Activated CD4-positive, alpha-beta T cell treated with anti-CD3 and anti-CD28 coated beads, Interleukin-2, amount 50 U/mL, for 48 hours (primary cell): Measurements from ENCODE around the gene SMOC2.
"Not testable (repeated sequence)": the region's sequence is repeated elsewhere in the genome, so short reads cannot be mapped to it uniquely, and the experiment has no call there.

Source experiments
- DNase-seq, 2 experiments: peaks; one replicate each; pipeline ENCODE4 v3.0.0-alpha.2; 2020

Gene SMOC2

DNA sequence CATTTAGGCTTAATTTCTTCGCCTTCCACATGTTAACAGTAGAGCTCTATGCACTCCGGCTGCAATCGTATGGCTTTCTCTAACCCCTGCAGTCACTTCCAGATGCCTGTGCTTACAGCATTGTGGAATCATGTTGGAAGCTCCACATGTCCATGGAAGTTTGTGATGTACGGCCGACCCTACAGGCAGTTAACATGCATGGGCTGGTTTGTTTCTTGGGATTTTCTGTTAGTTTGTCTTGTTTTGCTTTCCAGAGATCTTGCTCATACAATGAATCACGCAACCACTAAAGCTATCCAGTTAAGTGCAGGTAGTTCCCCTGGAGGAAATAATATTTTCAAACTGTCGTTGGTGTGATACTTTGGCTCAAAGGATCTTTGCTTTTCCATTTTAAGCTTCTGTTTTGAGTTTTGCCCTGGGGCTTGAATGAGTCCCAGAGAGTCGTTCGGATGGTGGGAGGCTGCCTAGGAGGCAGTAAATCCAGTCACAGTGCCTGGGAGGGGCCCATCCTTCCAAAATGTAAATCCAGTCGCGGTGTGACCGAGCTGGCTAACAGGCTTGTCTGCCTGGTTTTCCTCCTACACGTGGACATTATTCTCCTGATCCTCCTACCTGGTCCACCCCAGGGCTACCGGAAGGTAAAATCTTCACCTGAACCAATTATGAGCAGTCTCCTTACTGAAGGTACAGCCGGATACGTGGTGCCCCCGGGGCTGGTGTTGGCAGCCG lies 225.9 kb downstream of the SMOC2 start:
- no peak for DNase-seq

GRCh38 chr6:168667428-168667805 lies 226.4 kb downstream of the SMOC2 start:
- DNase-seq: no peak

DNA sequence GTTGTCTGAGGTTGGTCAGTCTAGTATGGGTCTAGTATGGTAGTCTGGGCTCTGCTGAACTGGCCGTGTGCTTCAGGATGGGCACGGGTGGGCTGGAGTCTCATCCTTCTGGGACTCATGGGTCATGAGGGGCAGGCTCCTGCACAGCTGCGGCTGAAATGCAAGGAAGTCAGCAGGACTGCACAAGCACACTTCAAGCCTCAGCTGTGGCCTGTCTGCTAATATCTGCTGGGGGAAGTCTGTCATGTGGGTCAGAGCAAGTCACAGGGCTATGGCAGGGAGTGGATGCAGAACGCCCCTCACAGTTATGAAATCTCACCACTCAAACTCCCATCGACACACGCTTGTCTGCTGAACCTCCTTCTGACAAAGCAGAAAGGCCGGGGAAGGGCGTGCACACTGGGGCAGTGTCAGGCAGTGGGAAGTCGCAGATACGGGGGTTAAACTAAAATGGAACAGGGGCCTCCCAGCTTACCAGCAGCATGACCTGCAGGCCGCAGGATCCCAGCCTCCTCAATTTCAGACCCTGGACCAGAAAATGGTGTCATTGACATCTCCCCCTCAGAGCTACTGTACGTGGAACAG lies 229.5 kb downstream of the SMOC2 start:
- DNase-seq: no peak

DNA sequence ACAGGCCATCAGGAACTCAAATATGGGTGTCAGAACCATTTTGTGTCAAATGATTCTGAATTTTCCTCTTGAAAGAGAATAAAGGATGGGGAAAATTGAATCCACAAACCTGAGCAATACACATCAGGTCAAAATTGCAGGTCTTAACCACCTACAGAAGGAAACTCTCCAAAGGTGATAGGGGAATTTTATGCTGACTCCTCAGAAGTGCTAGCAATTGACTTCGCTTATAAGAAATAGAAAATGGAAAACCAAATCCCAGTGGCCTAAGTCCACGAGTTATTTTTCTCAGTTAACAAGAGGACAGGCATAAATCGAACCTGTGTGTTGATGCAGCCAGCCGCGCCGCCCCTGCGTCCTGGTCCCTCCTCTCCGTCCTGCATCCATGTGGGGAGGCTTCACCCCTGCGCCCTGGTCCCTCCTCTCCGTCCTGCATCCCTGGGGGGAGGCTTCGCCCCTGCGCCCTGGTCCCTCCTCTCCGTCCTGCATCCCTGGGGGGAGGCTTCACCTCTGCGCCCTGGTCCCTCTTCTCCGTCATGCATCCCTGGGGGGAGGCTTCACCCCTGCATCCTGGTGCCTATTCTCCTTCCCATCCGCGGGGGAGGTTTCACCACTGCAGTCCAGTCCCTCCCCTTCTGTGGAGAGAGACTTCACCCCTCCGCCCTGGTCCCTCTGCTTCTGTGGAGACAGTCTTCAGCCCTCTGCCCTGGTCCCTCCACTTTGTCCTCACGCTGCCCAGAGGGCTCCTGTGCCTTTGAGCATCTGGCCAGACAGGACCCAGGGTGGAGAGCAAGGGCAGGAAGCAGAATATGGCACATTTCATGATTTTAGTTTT lies 230.3 kb downstream of the SMOC2 start:
- no peak for DNase-seq

- no peak for DNase-seq
Measured at GRCh38 chr6:168671863-168672546, 231.0 kb downstream of the SMOC2 start.

DNA sequence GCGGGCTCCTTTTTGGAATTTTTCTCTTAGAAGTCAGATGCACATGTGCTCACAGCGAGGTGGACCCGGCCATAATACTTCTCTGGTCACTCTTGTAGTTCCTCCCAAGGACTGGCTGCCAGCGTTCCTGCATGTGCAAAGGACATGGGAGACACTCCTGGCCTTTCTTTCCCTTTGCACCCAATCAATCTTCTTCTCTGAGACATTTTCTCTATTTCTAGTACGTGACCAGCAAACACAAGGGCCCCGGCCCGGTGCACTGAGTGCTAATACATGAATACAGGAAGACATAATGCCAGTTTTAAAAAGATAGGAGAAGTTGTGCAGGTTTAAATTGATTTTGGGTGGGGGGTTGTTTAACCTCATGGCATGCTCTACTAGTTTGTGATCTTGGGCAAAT lies 233.6 kb downstream of the SMOC2 start:
- no peak for DNase-seq

GRCh38 chr6:168675375-168675774 lies 234.4 kb downstream of the SMOC2 start:
- DNase-seq: no peak

DNA sequence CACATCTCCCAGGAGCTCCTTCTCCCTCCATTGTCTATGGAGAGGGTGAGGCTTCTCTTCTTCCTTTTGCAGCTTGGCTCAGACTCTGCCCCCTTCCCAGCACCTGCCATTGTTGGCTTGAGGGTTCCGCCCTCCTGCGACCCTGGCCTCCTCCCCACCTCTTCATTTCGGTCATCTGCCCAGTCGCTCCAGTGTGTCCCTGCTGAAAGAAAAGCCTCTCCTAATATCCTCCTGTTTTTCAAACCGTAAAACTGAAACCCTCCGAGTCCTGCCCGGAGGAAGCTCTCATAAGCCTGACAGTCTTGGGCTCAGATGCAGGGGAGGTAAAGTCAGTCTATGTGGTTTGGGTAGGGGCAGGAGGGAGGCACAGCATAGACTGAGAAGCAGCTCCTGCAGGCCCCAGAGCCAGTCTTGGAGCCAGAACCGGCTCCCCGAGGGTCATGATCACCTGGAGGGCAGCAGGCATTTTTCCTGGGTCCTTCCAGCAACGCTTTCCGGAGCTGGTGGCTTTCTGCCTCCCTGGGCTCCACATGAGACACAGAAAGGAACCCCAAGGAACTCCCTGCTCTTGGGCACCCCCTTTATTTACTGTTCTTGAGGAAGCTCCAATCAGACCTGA lies 235.1 kb downstream of the SMOC2 start:
- DNase-seq: no peak

DNA sequence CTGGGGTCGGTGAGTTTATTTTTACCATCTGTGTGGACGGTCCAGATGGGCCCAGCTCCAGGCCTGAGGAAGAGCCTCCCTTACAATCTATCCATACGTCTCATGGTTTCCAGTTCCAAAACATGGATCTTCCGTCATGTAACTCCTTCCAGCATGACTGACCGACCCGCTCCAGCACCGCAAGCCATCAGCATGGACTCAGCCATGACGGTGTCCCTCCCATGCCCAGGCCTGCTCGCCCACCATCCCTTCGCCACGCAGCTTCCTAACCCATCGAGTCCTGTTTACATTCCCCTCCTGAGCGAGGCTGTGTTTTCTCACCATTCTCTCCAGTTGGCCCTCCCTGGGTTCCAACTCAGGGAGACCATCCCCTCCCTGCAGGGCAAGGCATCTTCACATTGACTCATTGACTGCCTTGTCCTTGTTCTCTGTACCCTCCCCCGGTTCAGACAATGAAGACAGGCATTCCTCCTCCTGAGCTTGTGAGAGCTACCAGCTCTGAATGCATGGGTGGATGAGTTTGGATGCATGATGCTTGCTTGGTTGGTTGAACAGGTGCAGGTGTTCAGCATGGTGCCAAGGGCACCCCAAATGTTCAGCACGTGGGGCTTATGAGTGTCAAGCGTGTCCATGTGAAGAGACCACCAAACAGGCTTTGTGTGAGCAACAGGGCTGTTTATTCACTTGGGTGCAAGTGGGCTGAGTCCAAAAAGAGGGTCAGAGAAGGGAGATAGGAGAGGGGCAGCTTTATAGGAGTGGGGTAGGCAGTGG lies 235.8 kb downstream of the SMOC2 start:
- no peak for DNase-seq

- not testable (repeated sequence) for DNase-seq
Measured at GRCh38 chr6:168677323-168677781, 236.4 kb downstream of the SMOC2 start.

DNA sequence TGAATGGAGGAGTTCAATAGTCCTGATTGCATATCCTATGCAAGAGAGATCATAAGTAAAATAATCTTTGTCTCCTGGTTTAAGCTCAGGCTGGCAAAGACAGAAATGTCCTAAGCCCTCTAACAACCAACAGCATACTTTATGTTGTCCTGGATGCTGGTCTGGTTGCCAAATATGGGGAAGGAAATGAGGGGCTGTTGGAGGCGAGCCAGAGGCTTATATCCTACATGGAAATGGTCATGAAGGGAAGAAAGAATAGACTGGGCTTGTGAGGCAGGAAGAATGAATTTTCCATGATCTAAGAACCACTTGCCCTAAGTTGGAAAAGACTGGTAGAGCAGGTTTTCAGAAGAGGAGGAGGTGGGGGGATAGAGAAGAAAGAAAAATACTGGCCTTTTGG lies 237.1 kb downstream of the SMOC2 start:
- DNase-seq: no peak

DNA sequence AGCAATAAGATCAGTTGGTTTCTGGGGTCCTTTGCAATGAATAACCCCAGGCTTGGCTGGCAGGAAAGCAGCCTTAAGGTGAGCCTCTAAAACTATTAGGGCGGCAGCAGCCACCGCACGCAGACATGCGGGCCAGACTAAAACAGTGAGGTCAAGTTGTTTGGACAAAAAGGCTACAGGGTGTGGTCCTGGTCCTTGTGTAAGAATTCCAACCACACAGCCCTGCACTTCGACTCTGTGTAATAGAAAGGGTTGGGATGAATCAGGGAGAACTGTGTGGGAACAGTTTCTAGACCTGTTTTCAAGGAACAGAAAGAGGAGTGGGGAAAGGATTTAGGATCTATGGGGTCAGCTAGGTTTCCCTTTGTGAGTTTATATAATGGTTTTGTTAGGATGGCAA lies 237.6 kb downstream of the SMOC2 start:
- no peak for DNase-seq

GRCh38 chr6:168681748-168682147 lies 240.8 kb downstream of the SMOC2 start:
- no peak for DNase-seq

- no peak for DNase-seq
Measured at GRCh38 chr6:168683621-168684020, 242.6 kb downstream of the SMOC2 start.

- DNase-seq: no peak
Measured at GRCh38 chr6:168684471-168684870, 243.5 kb downstream of the SMOC2 start.

DNA sequence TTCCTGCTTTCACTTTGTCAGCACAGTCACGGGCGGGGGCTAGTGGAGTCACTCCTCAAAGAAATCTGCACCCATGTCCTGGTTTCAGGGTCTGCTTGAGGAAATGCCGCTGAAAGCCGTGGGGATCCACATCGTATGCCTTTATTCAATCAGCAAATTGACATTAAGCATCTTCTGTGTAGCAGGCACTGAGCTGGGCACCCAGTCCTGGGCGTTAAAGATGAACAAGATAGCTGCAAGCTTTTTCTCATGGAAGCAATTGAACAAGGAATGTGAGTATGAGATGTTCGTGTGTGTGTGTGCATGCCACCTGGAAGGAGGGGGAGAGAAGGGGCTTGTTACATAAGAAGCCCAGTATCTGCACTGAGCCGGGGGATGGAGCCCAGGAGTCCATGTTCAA lies 243.9 kb downstream of the SMOC2 start:
- no peak for DNase-seq

DNA sequence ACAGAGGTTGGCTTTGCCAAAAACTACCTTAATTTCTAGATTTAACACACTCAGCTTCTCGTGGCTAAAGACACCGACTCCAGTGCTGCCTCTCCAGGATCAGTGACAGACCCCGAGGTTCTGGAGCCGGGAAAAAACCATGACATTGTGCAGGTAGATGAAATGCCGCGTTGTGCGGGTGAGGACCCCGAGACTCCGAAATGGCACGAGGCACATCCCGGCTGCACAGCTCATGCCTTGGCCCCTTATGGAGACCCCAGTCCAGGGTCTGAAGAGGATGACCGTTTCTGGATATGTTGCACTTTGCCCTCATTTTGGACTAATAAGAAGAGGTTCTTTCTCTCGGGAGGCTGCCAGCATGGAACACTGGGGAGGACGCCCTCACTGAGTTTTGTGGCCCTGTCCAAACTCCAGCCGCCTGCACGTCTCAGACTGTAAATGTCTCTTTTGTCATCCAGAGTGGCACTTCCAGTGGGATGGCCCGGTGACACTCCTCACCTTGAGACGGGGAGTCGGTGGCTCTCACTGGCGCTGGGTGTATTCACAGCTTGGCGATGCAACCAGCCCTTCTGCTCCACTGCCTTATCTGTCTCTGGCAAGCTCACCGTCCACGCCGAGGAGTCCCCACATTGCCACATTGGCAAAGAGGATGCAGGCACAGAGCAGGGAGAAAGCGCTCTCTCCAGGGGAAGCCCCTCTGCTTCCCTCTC lies 245.2 kb downstream of the SMOC2 start:
- no peak for DNase-seq

DNA sequence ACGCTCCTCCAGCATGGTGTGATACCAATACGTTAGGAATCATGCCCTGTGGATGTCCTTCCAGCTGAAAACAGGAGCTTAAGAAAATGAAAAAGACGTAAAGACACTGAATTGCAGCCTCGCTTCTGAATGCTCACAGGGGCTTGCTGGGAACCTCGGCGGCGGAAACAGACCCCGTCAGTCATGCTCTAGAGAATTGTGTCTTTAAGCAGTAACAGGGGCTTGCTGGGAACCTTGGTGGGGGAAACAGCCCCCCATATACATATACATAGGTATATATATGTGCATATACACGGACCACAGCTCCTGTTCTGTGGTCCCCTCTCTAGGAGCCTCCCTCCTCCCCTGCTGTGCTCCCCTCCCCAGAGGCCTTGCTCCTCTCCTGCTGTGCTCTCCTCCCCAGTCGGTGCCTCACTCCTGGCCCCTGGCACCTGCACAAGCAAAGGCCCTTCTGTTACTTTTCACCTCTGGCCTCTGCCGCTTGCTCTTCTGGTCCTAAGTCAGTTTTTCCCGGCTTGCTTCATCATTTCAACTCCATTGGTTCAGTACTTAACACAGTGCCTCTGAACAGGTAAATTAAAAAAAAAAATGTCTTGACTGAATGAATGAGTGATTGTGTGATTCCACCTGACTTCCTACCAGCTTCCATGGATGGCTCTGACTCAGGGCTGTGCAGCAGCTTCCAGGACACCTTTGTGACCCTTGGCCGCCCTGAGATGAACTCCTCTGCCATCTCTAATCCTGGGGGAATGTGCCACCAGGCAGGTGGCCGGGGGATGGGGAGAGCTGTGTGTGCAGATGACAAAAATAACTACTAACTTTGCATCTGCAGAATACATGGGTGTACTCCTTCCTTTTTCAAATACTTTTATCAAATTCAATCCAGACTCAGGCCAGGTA lies 246.1 kb downstream of the SMOC2 start:
- no peak for DNase-seq

DNA sequence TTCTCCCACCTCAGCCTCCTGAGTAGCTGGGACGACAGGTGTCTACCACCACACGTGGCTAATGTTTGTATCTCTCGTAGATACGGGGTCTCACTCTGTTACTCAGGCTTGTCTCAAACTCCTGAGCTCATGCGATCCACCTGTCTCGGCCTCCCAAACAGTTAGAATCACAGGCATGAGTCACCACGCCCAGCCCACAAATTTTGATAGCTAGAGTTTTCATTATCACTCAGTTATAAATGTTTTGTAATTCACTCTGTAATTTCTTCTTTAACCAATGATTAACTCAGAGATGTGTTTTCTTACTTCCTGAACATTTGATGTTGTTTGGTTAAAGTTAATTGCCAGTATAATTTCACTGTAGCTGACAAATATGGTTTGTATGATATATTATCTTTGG lies 249.3 kb downstream of the SMOC2 start:
- DNase-seq: no peak

- no peak for DNase-seq
Measured at GRCh38 chr6:168691774-168692173, 250.8 kb downstream of the SMOC2 start.
